Measurements from ENCODE around the gene GDAP2.

GDAP2 gene

GRCh38 chr1:117821774-117822482 lies 107.5 kb downstream of the GDAP2 start:
- TF ChIP-seq, protein P1, sequence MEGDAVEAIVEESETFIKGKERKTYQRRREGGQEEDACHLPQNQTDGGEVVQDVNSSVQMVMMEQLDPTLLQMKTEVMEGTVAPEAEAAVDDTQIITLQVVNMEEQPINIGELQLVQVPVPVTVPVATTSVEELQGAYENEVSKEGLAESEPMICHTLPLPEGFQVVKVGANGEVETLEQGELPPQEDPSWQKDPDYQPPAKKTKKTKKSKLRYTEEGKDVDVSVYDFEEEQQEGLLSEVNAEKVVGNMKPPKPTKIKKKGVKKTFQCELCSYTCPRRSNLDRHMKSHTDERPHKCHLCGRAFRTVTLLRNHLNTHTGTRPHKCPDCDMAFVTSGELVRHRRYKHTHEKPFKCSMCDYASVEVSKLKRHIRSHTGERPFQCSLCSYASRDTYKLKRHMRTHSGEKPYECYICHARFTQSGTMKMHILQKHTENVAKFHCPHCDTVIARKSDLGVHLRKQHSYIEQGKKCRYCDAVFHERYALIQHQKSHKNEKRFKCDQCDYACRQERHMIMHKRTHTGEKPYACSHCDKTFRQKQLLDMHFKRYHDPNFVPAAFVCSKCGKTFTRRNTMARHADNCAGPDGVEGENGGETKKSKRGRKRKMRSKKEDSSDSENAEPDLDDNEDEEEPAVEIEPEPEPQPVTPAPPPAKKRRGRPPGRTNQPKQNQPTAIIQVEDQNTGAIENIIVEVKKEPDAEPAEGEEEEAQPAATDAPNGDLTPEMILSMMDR (IDR thresholded peaks at IDR 0.05; ENCODE audit: control extremely low read depth, extremely low read depth, low read depth, missing control alignments): no peak
- POLR2A ChIA-PET: no interaction called here
- no peak for DNase-seq (ENCODE audit: extremely low spot score)
- CTCF ChIA-PET: interaction anchor here (1.4 kb wide), 1 partner anchor 11 kb away, joined by 3 read pairs; no protein-coding TSS in a partner anchor

GRCh38 chr1:117821382-117821755 lies 108.1 kb downstream of the GDAP2 start:
- ChIA-PET CTCF (interaction anchor here (1.4 kb wide), 1 partner anchor 10 kb away, joined by 3 read pairs; no protein-coding TSS in a partner anchor), POLR2A (no interaction called here)
- no peak for DNase-seq (ENCODE audit: extremely low spot score)
- TF ChIP-seq, protein P1 (IDR thresholded peaks at IDR 0.05; ENCODE audit: control extremely low read depth, extremely low read depth, low read depth, missing control alignments): no peak

DNA sequence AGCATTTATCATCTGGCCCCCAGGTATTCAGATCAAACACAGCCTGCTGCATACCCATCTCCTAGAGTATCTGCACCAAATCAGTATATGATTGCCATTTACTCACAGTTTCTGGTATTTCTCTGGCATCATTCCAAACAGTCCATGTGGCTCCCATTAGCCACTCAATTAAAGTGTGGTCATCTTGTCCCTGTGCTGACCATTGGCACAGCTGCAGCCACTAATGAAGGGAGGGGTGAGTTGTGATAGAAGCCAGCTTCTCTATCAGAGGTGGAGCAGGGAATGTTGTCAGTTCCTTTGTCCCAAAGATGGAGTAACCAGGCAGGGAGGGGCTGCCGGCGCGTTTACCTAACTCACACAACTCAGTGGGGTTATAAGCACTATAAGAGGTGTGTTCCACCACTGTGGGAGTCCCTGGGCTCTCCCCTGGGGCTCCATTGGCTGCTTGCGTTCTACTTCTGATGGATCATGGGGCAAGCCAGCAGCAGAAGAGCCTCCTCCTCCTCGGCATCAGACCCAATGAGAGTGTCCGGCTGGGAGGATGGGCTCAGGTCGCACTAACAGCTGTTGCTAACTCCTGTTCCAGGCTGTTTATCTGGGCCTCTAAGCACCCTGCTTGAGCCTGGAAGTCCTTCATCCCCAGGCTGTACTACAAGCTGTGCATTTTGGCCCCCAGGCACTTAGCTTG lies 108.6 kb downstream of the GDAP2 start:
- TF ChIP-seq, protein P1 (IDR thresholded peaks at IDR 0.05; ENCODE audit: control extremely low read depth, extremely low read depth, low read depth, missing control alignments): no peak
- POLR2A ChIA-PET: no interaction called here
- DNase-seq (ENCODE audit: extremely low spot score): no peak
- CTCF ChIA-PET: interaction anchor here (1.4 kb wide), 1 partner anchor 10 kb away, joined by 3 read pairs; no protein-coding TSS in a partner anchor

DNA sequence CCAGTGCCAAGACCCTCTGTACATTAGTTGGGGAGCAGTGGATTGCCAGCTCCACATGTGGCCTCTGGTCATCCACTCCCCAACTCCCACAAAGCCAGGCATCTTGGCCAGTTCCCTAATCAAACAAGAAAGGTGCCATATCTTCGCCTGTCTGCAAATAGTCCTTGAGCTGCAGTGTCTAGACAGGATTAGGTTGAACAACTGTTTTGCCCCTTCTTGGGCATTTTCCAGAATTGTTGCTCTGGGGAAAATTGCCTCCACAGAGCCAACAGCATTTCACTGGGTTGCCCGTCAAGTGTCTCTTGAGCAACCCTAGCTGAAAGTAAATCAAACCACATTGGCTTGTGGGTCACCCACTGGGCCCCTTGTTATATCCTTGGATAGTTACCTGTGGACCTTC lies 109.3 kb downstream of the GDAP2 start:
- TF ChIP-seq, protein P1 (IDR thresholded peaks at IDR 0.05; ENCODE audit: control extremely low read depth, extremely low read depth, low read depth, missing control alignments): no peak
- POLR2A ChIA-PET: no interaction called here
- DNase-seq (ENCODE audit: extremely low spot score): no peak
- CTCF ChIA-PET: no interaction called here

DNA sequence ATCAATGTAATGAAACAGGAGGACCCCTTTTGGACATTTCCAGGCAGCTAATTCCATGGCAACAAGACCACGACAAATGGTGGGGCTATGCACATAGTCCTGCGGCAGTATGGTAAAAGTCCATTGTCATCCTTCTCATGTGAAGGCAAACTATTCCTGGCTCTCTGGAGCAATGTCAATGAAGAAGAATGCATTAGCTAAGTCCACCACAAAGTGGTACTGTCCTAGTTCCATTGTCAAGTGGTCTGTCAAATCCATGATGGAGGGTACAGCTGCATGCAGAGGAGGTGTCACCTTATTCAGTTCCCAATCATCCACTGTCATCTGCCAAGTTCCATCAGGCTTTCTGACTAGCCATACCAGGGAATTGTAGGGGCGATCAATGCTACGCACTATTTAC lies 110.1 kb downstream of the GDAP2 start:
- TF ChIP-seq, protein P1 (IDR thresholded peaks at IDR 0.05; ENCODE audit: control extremely low read depth, extremely low read depth, low read depth, missing control alignments): no peak
- ChIA-PET CTCF (no interaction called here), POLR2A (no interaction called here)
- no peak for DNase-seq (ENCODE audit: extremely low spot score)

DNA sequence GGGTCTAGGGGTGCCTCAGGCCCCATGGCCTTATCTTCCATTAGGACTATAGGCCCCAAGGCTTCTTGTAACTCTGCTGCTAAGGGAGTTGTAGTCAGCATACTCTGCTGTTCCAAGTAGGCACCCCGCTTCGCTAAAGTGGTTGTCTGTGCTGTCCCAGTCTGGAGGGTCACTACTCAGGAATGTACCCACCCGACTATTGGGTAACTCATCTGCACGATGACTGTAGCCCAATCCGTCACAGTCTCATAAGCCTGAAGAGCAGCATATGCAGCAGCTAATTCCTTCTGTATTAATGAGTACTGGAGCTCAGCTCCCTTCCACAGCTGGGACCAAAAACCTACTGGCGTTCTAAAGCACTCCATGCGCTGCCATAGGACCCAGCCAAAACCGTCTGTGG lies 111.0 kb downstream of the GDAP2 start:
- POLR2A ChIA-PET: no interaction called here
- TF ChIP-seq, protein P1 (IDR thresholded peaks at IDR 0.05; ENCODE audit: control extremely low read depth, extremely low read depth, low read depth, missing control alignments): no peak
- no peak for DNase-seq (ENCODE audit: extremely low spot score)
- CTCF ChIA-PET: no interaction called here
